Thymus (tissue), 11 donors: Measurements from ENCODE around the gene PARP9. TPM values are rescaled to one million over a fixed set of nuclear protein-coding genes. Genes with fewer than 3 reads are reported as not detected.

Experiments
- DNase-seq, 9 donors: peaks; one replicate each; pipeline ENCODE4 v3.0.0-alpha.2; 2013; ENCODE audit warnings: low spot score in 9 of 9, low read depth in 6 of 9, missing footprints in 1 of 9
- H3K27ac ChIP-seq, 2 donors: one replicate each; pipeline ENCODE4 v1.5.1; 2013; ENCODE audit warnings: control low read depth in 1 of 2, low read depth in 1 of 2, low read length in 1 of 2, mild to moderate bottlenecking in 1 of 2, moderate library complexity in 1 of 2
- H3K27me3 ChIP-seq, 2 donors: one replicate each; pipeline ENCODE4 v1.5.1; 2013; ENCODE audit warnings: low read length in 1 of 2; ENCODE audit not compliant: control insufficient read depth in 2 of 2, insufficient read depth in 1 of 2
- H3K36me3 ChIP-seq, 2 donors: one replicate each; pipeline ENCODE4 v1.5.1; 2013; ENCODE audit warnings: low read length in 1 of 2, mild to moderate bottlenecking in 1 of 2, moderate library complexity in 1 of 2; ENCODE audit not compliant: control insufficient read depth in 2 of 2, insufficient read depth in 2 of 2
- H3K4me1 ChIP-seq, 2 donors: one replicate each; pipeline ENCODE4 v1.5.1; 2013; ENCODE audit warnings: low read length in 2 of 2; ENCODE audit not compliant: control insufficient read depth in 2 of 2, insufficient read depth in 2 of 2
- H3K4me3 ChIP-seq, 2 donors: one replicate each; pipeline ENCODE4 v1.5.1; 2013; ENCODE audit warnings: low read length in 2 of 2, control low read depth in 1 of 2, mild to moderate bottlenecking in 1 of 2
- H3K9me3 ChIP-seq, 2 donors: one replicate each; pipeline ENCODE4 v1.5.1; 2013; ENCODE audit warnings: low read length in 1 of 2, mild to moderate bottlenecking in 1 of 2; ENCODE audit not compliant: control insufficient read depth in 2 of 2, insufficient read depth in 1 of 2
- WGBS: extraction: QIAGEN DNeasy Blood & Tissue Kit; methylation state at CpG from one replicate; pipeline ENCODE4 v1.1.7; 2013; 5-methylcytosine and 5-hydroxymethylcytosine counted together
- polyA plus RNA-seq: library from polyadenylated mRNA; stranded (reverse); fragments of 200-250 nt; gene quantifications from one replicate; pipeline ENCODE4 v1.2.3, GENCODE V29; 2013
- total RNA-seq: library from RNA; stranded (reverse); fragments of 120-200 nt; gene quantifications from one replicate; pipeline ENCODE4 v1.2.4, GENCODE V29; 2013
- donor health status: healthy.

The PARP9 gene
- total and polyA plus RNA-seq, 2 donors = 48.8 to 56.9 TPM

GRCh38 chr3:122496508-122496907, 67.6 kb downstream of the PARP9 start:
- H3K36me3 ChIP-seq = peaks cover 0 to 16% of the 10 kb centered on the region in 2 donors
- H3K4me3 ChIP-seq = no peak overlapping the region
- no peak overlapping the region for H3K27ac ChIP-seq
- H3K9me3 ChIP-seq = no peaks in the 10 kb centered on the region
- no peaks in the 10 kb centered on the region for H3K27me3 ChIP-seq
- H3K4me1 ChIP-seq = no peaks in the 10 kb centered on the region
- WGBS = 94% methylated on average over 2 of the region's 2 CpGs
- DNase-seq = no peak

GRCh38 chr3:122493296-122493695, 70.8 kb downstream of the PARP9 start:
- H3K27me3 ChIP-seq = no peaks in the 10 kb centered on the region
- no peak for DNase-seq
- no peaks in the 10 kb centered on the region for H3K4me1 ChIP-seq
- no peaks in the 10 kb centered on the region for H3K9me3 ChIP-seq
- 91% methylated on average over 3 of the region's 3 CpGs for WGBS
- H3K27ac ChIP-seq = no peak overlapping the region
- no peak overlapping the region for H3K4me3 ChIP-seq
- H3K36me3 ChIP-seq = peaks cover 0 to 21% of the 10 kb centered on the region in 2 donors

DNA sequence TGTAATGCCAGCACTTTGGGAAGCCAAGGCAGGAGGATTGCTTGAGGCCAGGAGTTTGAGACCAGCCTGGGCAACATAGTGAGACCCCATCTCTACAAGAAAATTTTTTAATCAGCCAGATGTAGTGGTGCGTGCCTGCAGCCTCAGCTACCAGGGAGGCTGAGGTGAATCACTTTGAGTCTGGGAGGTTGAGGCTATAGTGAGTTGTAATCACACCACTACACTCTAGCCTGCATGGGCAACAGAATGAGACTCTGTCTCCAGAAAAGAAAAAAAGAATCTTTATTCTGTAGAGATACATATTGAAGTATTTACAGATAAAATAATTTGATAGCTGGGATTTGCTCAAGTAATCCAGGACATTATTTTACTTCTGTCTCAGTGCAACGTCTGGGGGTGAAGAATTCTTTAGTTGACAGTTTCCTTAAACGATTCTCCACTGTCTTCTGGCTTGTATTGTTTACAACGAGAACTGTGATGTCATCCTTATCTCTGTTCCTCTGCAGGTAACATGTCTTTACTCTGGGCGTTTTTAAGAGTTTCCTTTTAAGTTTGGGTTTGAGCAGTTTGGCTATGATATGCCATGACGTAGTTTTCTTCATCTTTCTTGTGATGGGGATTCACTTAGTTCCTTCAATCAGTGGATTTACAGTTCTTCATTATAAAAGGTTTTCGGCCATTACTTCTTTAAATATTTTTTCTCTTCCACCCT, 75.7 kb downstream of the PARP9 start:
- H3K27me3 ChIP-seq = no peaks in the 10 kb centered on the region
- peak in 1 of 9 donors; percentile 9 for DNase-seq
- H3K36me3 ChIP-seq = peaks cover 0 to 8% of the 10 kb centered on the region in 2 donors
- no peaks in the 10 kb centered on the region for H3K4me1 ChIP-seq
- WGBS = 90% methylated on average over 7 of the region's 7 CpGs
- no peak overlapping the region for H3K27ac ChIP-seq
- H3K9me3 ChIP-seq = no peaks in the 10 kb centered on the region
- H3K4me3 ChIP-seq = no peak overlapping the region

GRCh38 chr3:122484985-122485384, 79.1 kb downstream of the PARP9 start:
- WGBS = 99% methylated on average over 5 of the region's 5 CpGs
- Histone ChIP-seq H3K27ac (no peak overlapping the region), H3K27me3 (no peaks in the 10 kb centered on the region), H3K4me3 (no peak overlapping the region), H3K9me3 (no peaks in the 10 kb centered on the region), H3K36me3 (peaks cover 0 to 4% of the 10 kb centered on the region in 2 donors), H3K4me1 (no peaks in the 10 kb centered on the region)
- no peak for DNase-seq

DNA sequence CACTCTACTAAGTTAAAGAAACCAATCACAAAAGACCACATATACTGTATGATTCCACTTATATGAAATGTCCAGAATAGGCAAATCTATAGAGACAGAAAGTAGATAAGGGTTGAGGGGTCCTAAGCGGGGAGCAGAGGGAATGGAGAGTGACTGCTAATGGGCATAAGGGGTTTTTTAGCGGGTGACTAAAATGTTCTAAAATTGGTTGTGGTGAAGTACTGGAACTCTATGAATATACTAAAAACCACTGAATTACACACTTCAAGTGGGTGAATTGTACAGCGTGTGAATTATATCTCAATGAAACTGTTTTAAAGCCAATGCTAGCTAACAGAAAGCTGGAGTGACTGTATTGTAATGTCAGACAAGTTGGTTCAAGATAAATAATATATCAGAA, 82.7 kb downstream of the PARP9 start:
- Histone ChIP-seq H3K27ac (no peak overlapping the region), H3K27me3 (no peaks in the 10 kb centered on the region), H3K36me3 (no peaks in the 10 kb centered on the region), H3K4me3 (no peak overlapping the region), H3K9me3 (no peaks in the 10 kb centered on the region), H3K4me1 (no peaks in the 10 kb centered on the region)
- no peak for DNase-seq
- WGBS = 98% methylated on average over 3 of the region's 3 CpGs

Other genes starting within 250 kb of the PARP9 start
- 48.2 TPM for gene CSTA, start 239.1 kb downstream of the PARP9 start, total RNA-seq
- 292 TPM for gene CSTA, start 239.1 kb downstream of the PARP9 start, polyA plus RNA-seq
- gene MIX23, start 181.1 kb downstream of the PARP9 start, total RNA-seq = 40.1 TPM
- 33.8 TPM for gene MIX23, start 181.1 kb downstream of the PARP9 start, polyA plus RNA-seq
- 45.0 TPM for gene FAM162A, start 180.1 kb downstream of the PARP9 start, total RNA-seq
- 69.5 TPM for gene FAM162A, start 180.1 kb downstream of the PARP9 start, polyA plus RNA-seq
- 9.2 TPM for gene WDR5B, start 148.2 kb downstream of the PARP9 start, total RNA-seq
- 10.0 TPM for gene WDR5B, start 148.2 kb downstream of the PARP9 start, polyA plus RNA-seq
- gene KPNA1, start 49.4 kb downstream of the PARP9 start, total RNA-seq = 14.2 TPM
- gene KPNA1, start 49.4 kb downstream of the PARP9 start, polyA plus RNA-seq = 19.8 TPM
- 19.6 TPM for gene DTX3L, start within 50 bp of the PARP9 start, total RNA-seq
- 23.0 TPM for gene DTX3L, start within 50 bp of the PARP9 start, polyA plus RNA-seq
- gene PARP15, start 13.3 kb upstream of the PARP9 start, total RNA-seq = 6.8 TPM
- 15.7 TPM for gene PARP15, start 13.3 kb upstream of the PARP9 start, polyA plus RNA-seq
- 57.7 TPM for gene PARP14, start 116.5 kb upstream of the PARP9 start, total RNA-seq
- gene PARP14, start 116.5 kb upstream of the PARP9 start, polyA plus RNA-seq = 18.9 TPM
- 13.0 TPM for gene HSPBAP1, start 229.5 kb upstream of the PARP9 start, total RNA-seq
- gene HSPBAP1, start 229.5 kb upstream of the PARP9 start, polyA plus RNA-seq = 37.7 TPM
- 3.3 TPM for gene SLC49A4, start 230.8 kb upstream of the PARP9 start, total RNA-seq
- gene SLC49A4, start 230.8 kb upstream of the PARP9 start, polyA plus RNA-seq = 5.9 TPM